GM19043 (cell line): ENCODE measurements around the gene NME9.

ENCODE experiments used
- ATAC-seq: cut with Tn5 transposase; IDR thresholded peaks from one replicate; pipeline ENCODE4 v1.9.1; 2021; ENCODE audit warnings: low read depth; ENCODE audit not compliant: unreplicated experiment

The NME9 gene

DNA sequence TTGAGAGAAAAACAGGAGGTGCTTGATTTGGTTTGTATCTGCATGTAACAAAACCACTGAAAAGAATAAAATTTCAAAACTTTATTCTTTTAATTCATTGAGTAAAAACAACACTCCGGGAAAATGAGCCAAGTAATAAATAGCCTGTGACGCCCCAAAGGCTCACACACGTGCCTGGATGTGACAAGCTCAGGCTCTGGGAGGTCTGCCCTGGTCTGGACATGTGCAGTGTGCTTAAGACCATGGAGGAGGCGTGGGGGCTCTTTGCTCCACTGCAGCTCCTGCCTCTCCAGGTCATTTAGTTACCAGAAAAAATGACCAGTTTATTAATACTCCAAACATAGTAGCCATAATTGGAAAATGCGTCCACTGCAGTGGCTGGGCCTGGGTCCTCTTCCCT, 8.6 kb upstream of the NME9 start:
- ATAC-seq = no peak

DNA sequence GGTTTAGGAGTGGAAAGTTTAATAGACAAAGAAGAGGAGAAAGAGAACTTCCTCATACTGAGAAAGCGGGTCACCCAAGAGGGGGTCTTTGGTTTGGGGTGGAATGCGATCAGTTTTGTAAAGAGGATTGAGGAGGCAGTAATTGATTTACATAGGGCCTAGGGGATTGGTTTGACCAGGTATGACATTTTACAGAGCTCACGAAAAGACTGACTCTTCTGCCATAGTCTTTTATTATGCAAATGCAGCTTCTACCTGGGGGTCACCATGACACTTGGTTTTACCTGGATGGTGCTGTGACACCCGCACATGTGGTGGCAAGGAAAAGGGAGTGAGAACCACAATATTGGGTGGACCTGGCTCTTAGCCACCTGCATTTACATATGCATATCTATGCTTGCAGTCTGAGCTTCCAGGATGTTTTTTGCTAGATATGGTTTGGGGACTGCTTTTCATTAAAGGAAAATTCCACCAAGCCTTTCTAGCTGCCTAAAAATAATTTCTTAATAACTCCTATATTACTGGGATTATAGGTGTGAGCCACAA, 6.9 kb upstream of the NME9 start:
- ATAC-seq = no peak

DNA sequence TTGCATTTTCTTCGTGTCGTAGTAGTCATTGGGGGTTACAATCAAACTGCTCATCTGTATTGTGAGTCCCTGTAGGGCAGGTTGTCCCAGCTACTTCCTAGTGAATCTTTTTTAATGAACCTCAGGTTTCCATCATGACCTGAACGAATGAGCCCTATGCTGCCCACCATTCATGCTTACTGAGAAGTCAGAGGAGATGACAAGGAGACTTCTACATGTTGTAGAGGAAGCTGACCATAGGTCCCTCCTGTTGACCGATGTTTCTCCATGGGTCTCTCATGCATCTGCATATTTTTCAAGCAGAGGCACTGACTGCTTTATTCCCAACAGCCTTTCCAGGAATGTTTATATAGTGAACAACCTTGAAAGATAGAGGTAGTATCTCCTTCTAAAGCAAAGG, 5.0 kb upstream of the NME9 start:
- ATAC-seq = no peak

GRCh38 chr3:138332472-138333073, 2.9 kb upstream of the NME9 start:
- no peak for ATAC-seq

DNA sequence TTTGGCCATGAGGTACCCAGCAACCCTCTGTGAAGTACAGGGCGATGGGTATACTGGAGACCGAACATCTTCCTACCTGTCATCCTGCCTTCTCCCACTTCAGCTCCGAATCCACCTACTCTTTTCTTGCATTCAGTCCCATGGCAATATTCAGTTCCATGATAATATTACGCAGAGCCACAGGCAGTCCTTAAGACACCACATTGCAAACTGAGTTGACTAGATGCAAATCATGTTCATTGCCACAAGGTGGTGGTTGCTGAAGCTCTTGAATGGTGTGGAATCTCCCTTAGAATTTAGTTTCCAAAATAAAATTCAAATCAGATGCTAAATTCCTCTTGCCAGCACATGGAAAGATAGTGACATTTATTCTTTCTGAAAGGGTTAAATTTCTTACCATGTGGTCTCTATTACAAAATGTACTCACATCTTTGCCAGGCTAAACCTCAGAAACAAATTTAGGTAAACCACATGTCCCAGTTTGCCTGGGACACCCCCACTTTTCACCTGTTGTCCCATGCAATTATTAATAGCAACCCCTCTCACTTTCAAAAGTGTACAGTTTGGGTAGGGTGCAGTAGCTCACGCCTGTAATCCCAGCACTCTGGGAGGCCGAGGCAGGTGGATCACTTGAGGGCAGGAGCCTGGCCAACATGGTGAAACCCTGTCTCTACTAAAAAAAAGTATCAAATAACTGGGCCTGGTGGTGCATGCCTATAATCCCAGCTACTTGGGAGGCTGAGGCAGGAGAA, 1.7 kb upstream of the NME9 start:
- ATAC-seq = no peak

DNA sequence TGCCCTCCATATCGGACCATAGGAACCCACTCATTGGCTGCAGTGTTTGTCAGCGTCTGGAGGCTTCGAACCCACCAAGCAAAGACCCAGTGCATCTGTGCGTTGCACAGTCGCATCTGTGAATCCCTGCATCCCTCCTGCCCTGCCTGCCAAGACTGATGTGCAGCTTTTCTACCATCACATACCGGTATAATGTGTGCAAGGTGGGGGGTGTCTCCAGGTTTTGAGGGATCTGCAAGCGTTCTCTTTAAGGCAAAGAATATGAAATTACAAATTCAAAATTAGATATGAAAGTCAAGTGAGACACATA, 288 bp upstream of the NME9 start:
- no peak for ATAC-seq

DNA sequence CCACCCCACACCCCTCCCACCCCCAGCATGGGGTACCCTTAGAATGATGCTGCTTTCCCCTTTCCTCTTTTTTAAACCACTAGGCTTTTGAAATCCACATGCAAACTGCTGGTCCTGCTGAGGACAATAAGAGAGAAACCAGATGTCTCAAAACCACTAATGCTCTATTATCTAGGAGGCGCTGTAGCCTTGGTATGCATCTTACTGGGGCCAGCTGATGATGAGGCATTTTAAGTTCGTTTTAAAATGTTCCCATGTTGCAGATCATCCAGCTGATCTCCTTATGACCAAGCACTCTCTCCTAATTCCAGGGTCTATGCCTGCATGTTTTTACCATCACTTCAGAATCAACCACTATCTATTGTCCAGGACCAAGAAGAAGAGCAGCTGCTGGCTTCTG, 1.3 kb downstream of the NME9 start:
- ATAC-seq = no peak

GRCh38 chr3:138327831-138328230, 1.8 kb downstream of the NME9 start:
- ATAC-seq = no peak

- ATAC-seq = no peak
Observed at GRCh38 chr3:138326866-138327595, 2.6 kb downstream of the NME9 start.

DNA sequence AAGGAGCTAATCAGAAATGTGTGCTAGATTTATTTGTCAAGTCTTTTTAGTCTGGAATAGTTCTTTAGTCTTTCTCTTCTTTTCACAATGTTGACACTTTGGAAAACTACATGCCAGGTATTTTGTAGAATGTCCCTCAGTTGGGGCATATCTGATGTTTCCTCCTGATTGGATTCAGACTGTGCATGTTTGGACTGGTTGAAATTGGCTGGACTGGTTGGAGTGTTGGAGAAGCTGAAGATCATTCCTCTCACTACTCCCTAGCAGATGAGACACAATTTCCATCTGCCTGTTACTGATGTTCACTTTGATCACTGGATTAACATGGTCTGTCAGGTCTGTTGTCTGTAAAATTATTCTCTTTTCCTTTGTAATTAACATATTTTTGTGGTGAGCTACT, 3.7 kb downstream of the NME9 start:
- ATAC-seq = no peak

- ATAC-seq = no peak
Observed at GRCh38 chr3:138323971-138324370, 5.7 kb downstream of the NME9 start.

DNA sequence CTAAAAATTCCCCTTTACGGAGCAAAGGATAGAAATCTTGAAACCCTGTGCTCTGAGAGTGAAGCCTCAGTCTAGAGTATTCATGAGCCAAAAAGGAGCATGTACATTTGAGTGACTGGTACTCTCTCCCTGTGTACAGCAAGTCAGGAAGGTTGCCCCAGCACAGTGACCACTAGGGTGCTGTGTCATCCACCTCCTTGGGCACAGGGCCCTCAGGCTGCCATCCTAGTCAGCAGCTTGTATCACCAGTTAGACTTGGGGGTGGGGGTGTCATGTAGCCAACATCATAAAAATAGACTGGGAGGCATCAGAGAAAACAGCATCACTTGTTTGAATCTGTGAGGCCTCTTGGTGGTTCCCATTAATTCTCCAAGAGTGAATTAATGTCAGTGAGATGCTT, 12.0 kb downstream of the NME9 start:
- no peak for ATAC-seq

DNA sequence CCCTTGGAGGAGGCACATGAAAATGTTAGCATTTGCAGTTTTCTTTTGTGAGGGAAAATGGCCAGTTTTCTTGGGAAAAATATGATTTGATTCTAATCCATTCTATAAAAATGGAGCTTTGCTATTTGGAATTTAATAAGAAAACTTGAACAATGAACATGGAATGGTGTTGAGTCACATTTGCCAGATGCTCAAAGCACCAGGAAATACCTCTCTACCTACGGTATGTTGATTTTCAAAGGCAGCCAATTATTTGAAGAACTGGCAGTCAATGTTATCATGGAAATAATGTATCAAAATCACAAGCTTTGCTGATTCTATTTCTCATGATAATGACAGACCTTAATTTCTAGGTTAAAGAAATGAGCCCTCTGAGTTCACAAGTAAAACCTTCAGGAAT, 14.9 kb downstream of the NME9 start:
- no peak for ATAC-seq

DNA sequence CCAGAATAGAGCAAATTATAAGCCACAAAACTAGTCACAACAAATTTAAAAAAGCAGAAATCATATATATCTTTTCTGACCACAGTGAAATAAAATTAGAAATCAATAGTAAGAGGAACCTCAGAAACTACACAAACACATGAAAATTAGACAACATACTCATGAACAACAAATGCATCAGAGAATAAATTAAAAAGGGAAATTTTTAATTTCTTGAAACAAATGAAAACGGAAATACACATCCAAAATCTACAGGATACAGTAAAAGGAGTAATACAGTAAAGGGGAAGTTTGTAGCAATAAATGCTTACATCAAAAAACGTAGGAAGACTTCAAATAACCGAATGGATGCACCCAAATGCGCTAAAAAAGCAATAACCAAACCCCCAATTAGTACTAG, 19.2 kb downstream of the NME9 start:
- ATAC-seq = no peak

DNA sequence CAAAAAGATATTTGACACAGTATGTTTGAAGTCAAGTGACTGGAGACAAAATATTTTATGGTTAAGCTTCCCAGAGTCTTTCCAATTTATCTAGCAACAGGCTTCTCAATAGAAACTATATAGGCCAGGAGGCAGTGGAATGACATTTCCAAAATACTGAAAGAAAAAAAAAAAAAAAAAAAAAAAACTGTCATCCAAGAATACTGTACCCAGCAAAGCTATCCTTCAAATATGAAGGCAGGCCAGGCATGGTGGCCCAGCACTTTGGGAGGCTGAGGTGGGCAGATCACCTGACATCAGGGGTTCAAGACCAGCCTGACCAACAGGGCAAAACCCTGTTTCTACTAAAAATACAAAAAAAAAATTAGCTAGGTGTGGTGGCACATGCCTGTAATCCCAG, 20.9 kb downstream of the NME9 start:
- ATAC-seq = no peak

- no peak for ATAC-seq
Observed at GRCh38 chr3:138307899-138308298, 21.8 kb downstream of the NME9 start.

- no peak for ATAC-seq
Observed at GRCh38 chr3:138303474-138303873, 26.2 kb downstream of the NME9 start.

- no peak for ATAC-seq
Observed at GRCh38 chr3:138300647-138301046, 29.0 kb downstream of the NME9 start.

- ATAC-seq = no peak
Observed at GRCh38 chr3:138297876-138298275, 31.8 kb downstream of the NME9 start.

DNA sequence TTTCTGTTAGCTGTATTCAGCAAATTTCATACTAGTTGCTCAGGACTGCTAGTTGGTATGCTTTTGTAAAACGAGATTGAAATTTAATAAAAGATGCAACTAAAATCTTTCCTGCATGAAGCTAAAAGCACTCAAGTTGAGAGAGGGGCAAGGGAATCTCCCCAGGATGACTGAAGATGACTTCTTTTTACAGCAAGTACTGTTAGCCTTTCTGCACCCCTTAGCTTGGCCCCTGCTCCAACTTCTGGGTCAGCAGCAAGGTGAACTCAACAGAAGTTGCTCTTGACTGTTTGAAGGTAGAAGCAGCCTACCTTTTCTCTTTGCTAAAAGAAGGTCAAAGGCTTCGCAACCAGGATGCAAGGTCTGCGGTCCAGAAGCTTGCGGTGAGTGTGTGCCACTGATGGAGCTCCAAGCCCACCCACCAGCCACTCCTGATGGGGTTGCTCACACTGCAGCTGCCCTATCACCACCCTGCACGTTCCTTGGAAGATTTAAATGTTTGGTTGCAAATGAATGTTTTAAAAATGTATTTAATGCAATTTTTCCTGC, 32.5 kb downstream of the NME9 start:
- ATAC-seq = no peak

DNA sequence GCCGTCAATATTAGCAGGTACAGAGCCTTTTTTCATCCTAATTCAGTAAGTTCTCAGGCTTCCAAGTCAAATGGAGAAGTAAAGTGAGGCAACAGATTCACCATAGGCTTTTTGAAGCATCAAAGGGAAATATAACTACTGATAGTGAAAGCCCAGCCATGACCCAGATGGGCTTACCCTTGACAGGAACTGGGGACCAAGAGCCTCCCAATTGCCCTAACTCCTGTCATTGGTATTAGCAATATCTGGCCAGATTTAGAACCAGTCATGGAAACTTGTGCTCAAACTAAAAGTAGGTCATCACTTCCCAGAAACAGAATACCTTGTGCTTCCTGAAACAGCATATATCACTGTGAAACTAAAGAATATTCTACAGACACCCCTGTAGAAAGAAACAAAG, 33.0 kb downstream of the NME9 start:
- ATAC-seq = no peak

- ATAC-seq = no peak
Observed at GRCh38 chr3:138289701-138290100, 40.0 kb downstream of the NME9 start.
